ENCODE data around the gene FBLN2.

GRCh38 chr3:13540297-13540995 is 8.5 kb upstream of the FBLN2 start:
- no peak for TF ChIP-seq CTCF (IDR thresholded peaks at IDR 0.05)
- TF ChIP-seq EP300 (IDR thresholded peaks at IDR 0.05), result no peak

All from esophagus muscularis mucosa (tissue), 3 donors.